SK-MEL-5 (cell line): Measurements from ENCODE around the gene PLXND1. TPM values are rescaled to one million over a fixed set of nuclear protein-coding genes. Genes with fewer than 3 reads are reported as not detected.

Source experiments
- DNase-seq: peaks from one replicate; pipeline ENCODE4 v3.0.0-alpha.2; 2016; ENCODE audit warnings: low read depth, low spot score
- in situ Hi-C: cut with HindIII; loops from 2 replicates; pipeline ENCODE4 v1.10.0; 2016; ENCODE audit warnings: low sequenced_read_pairs, high pct_unique_total_duplicates, low pct_unique_long_range_greater_than_20kb
- total RNA-seq: library from RNA; depleted of rRNA; stranded (reverse); fragments of >200 nt; shearing (Covaris generic); gene quantifications from 2 replicates; pipeline ENCODE4 v1.2.3, GENCODE V29; 2014

Gene PLXND1
- total RNA-seq, 1 experiment from 2014 or later, result 17.6 TPM

GRCh38 chr3:129596194-129597086, 10.0 kb downstream of the PLXND1 start:
- no peak for DNase-seq
- in situ Hi-C loops, result no loop called here

DNA sequence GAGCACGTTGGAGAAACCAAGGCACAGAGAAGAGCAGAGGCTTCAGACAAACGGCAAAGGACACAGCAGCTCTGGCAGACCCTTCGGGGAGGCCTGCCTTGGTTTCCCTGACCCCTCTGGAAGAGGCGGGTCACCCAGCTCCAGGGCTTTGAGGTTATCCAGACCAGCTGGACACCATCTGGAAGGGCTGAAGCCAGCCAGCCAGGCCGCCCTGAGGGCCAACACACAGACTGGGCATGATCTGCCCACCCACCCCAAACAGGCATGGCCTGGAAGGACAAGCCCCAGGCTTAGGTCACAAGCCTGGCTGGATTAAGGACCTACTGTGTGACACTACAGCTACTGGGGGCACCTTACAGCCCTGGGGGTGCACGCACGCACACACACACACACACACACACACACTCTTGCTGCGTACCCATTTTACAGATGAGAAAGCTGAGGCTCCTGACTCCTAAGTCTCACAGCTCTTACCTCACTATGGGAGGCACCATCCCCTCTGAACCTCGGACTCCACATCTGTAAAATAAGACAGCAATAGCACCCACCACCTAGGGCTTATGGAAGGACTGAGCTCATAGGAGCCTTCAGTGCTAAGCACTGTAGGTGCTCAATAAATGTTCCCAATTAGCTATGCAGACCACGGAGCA, 10.8 kb downstream of the PLXND1 start:
- in situ Hi-C loops, result no loop called here
- no peak for DNase-seq

GRCh38 chr3:129594907-129595390, 11.5 kb downstream of the PLXND1 start:
- DNase-seq, result no peak
- in situ Hi-C loops, result no loop called here

DNA sequence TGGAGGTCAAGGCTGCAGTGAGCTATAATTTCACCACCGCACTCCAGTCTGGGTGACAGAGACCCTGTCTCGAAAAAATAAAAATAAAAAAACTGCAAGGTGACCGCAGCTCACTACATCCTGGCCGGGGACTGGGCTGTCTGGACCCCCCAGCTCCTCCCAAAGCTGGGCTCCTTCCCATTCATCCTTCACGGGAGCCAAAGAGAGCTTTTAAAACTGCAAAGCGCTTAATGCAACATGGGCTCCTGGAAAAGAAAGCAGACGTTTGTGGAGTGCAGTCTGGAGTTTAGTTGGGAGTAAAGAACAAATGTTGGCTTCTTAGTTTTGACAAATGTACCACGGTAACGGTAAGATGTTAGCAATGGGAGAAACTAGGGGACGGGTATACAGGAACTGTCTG, 12.1 kb downstream of the PLXND1 start:
- no peak for DNase-seq
- in situ Hi-C loops, result no loop called here

GRCh38 chr3:129593595-129594339, 12.7 kb downstream of the PLXND1 start:
- in situ Hi-C loops, result no loop called here
- DNase-seq, result no peak

DNA sequence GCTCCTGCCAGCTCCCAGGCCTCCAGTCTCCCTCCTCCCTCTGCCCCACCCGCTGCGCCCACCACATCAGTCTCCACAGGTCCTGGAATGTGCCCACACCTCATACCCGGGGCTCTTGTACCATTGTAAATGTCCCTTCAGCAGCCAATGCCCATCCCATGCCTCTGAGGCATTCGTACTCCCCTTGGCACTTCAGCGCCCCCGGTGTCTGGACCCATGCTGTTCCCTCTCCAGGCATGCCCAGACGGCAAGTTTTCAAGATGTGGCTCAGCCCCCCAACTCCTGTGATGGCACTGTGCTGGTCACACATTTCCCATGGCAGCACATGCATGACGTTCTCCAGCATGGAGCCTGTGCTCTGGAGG, 13.3 kb downstream of the PLXND1 start:
- in situ Hi-C loops, result no loop called here
- no peak for DNase-seq

- no peak for DNase-seq
- in situ Hi-C loops, result no loop called here
Measured at GRCh38 chr3:129592381-129593131, 13.9 kb downstream of the PLXND1 start.

- in situ Hi-C loops, result no loop called here
- DNase-seq, result no peak
Measured at GRCh38 chr3:129591932-129592331, 14.5 kb downstream of the PLXND1 start.

DNA sequence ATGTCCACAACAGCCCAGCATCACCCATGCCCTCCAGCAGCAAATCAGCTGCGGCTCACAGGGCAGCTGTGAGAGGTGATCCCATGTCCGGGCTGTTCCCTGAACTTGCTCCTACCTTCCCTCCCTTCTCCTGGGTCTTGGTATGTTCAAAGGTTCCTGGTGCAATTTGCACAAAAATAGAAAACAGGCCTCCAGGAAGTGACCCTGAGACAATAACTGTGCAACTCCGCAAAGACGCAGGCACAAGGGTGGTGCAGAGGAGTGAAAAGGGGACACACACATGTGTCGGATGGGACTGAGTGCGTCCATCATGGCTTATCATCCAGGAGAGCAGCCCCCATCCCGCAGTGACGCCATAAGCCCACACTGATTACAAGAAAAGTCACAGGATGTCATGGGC, 16.3 kb downstream of the PLXND1 start:
- in situ Hi-C loops, result no loop called here
- DNase-seq, result no peak

DNA sequence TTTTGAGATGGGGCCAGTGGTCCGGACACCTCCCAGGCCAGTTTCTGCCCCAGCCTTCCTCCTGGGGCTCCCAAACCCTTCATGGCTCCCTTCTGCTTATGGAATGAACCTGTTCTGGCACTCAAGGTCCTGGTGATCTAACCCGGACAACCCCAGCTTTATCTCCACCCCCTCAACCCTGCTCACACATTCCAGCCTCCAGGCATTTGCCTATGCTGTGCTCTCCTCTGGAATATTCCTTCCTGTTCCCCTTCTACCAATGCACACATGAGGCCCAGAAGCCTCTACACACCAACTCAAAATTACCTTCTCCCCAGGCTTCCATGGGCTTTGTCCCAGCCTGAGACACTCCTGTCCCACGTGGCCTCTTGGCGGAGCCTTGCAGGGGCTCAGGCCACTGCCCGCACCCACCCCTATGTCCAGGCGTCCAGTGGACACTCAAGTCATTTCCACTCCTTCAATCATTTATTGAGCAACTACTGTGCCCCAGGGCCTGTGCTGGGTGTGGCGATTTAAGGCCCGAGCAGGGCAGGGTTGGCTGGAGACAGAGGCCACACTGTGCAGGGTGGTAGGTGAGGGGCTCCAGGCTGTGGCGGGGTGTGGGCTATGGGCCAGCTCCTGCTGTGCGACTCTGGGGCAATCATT, 18.8 kb downstream of the PLXND1 start:
- in situ Hi-C loops, result no loop called here

DNA sequence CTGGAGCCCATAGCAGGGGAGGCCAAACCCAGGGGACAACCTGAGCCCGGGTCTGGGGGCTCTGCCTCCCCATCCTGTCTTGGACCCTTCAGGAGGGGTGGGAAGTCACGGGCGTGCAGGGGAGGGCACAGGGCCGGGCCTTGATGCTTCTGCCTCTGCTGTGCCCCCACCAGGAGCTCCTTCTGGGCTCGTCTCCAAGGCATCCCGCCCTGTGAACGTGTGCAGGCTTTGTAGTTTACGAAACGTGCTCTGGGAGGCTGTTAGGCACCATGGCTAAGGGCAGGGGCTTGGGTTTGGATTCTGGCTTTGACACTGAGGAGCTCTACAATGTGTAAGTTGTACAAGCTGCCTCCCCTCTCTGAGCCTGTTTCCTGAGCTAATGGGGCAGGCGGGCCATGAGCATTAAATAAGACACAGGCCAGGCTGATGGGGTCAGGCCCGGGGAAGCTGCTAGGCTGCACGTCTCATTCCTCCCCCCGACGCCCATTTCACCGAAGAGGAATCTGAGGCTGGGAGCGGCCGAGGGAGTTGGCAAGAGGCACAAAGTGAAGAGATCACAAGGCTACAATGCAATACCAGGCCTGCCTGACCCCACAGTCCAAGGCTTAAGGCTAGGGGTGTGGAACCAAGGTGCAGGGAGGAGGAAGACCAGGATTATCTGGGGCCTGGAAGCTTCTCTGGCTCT, 19.6 kb downstream of the PLXND1 start:
- in situ Hi-C loops, result no loop called here
- DNase-seq, result no peak

More for the DNA sequence above, 18.8 kb downstream of the PLXND1 start:
- DNase-seq, result no peak

DNA sequence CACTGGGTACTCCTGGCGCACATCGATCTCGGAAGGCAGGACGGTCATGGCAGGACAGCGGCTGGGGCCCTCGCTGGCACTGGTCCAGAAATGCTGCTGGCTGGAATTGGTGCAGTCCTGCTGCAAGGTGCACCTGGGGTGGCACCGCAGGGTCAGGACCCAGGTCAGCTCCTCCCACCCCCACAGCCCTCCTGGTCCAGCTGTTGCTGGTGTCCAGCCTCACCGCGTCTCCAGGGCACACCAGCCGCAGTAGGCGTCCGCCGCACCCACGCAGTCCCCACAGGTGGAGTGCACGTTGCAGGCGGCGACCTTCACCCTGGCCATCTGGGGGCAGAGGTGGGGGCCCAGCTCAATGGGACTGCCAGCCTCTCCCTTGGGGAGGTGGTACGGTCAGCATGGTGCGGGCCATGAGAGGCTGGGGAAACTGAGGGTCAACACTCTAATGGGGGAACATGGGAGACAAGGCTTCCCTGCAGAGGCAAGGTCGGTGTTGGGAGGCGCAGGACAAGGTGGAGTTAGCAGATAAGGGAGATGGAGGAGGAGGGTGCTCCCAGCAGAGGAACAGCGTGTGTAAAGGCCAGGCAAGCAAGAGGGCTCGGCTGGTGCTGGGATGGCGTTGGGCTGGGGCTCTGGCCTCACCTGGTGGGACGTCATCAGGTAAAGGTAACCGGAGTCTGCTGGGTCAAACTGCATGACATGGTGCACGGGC, 20.4 kb downstream of the PLXND1 start:
- in situ Hi-C loops, result no loop called here
- DNase-seq, result no peak

- in situ Hi-C loops, result no loop called here
- no peak for DNase-seq
Measured at GRCh38 chr3:129584631-129585030, 21.8 kb downstream of the PLXND1 start.

- in situ Hi-C loops, result no loop called here
- no peak for DNase-seq
Measured at GRCh38 chr3:129583289-129583688, 23.2 kb downstream of the PLXND1 start.

DNA sequence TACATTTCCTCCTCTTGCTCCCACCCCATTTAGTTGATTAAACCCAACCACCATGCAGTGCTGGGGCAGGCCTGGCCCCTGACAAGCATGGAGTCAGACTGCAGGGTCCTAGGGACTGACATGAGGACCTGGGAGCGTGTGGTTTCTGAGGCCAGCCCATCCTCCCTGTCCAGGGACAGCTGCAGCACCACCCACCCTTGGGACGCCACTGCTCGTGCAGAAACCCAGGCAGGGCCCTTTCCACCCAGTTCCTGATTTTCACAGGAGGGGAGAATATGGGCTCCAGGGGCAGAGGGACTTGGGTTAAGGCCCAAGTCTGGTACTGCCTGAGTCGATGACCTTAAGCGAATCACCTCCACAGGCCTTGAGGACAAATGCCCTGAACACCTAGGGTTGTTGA, 23.7 kb downstream of the PLXND1 start:
- no peak for DNase-seq
- in situ Hi-C loops, result no loop called here

DNA sequence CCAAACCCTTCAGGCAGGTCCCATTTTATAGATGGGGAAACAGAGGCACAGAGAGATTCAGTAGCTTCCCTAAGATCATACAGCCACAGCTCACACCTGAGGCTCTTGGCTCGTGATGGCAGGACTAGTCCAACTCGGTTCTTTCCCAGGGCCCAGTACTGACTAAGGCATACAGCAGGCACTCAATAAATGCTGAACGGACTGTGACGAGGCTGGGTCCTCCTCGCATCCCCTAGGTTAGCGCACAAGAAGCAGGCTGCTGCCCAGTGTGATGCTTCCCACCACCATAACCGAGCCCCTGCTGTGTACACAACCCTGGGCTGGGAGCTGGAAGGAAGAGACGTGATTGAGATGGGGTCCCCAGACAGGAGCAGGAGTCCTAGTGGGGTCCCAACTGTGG, 24.9 kb downstream of the PLXND1 start:
- in situ Hi-C loops, result no loop called here
- DNase-seq, result no peak
